Right lobe of liver (tissue), 6 donors: ENCODE results near the gene NMB. TPM values are rescaled to one million over a fixed set of nuclear protein-coding genes. Genes with fewer than 3 reads are reported as not detected.

Experiments used
- ATAC-seq, 4 donors: fragments of 200-7000 bp; cut with Tn5 transposase; one replicate each; pipeline ENCODE4 v1.9.1; 2020; ENCODE audit warnings: mild to moderate bottlenecking in 4 of 4, moderate library complexity in 4 of 4
- DNase-seq, 3 donors: peaks; one replicate each; pipeline ENCODE4 v3.0.0-alpha.2; 2020
- H3K27ac ChIP-seq, 3 donors: fragments of 200-600 bp; one replicate each; pipeline ENCODE4 v1.8.0; 2022
- H3K27me3 ChIP-seq, 2 donors: fragments of 200-600 bp; one replicate each; pipeline ENCODE4 v1.8.0; 2022
- H3K36me3 ChIP-seq, 4 donors: fragments of 200-600 bp; sonication (generic) in 1 of 4; one replicate each; pipeline versions ENCODE4 v1.5.1 to v1.8.0; 2017 to 2022; ENCODE audit warnings: control low read depth in 1 of 4
- H3K4me1 ChIP-seq, 4 donors: fragments of 200-600 bp; sonication (generic) in 1 of 4; one replicate each; pipeline versions ENCODE4 v1.5.1 to v1.8.0; 2017 to 2022; ENCODE audit warnings: control low read depth in 1 of 4
- H3K4me3 ChIP-seq, 3 donors: fragments of 200-600 bp; one replicate each; pipeline ENCODE4 v1.8.0; 2022
- H3K9me3 ChIP-seq, 4 donors: fragments of 200-600 bp; sonication (generic) in 1 of 4; one replicate each; pipeline versions ENCODE4 v1.5.1 to v1.8.0; 2017 to 2022; ENCODE audit warnings: control low read depth in 1 of 4
- POLR2A ChIP-seq: fragments of 450-650 bp; IDR thresholded peaks from one replicate; pipeline ENCODE4 v1.6.1; 2017; ENCODE audit warnings: antibody characterized with exemption, mild to moderate bottlenecking
- WGBS: methylation state at CpG from one replicate; pipeline ENCODE4 v1.1.6; 2018; ENCODE audit warnings: low coverage, low lambda C conversion rate; ENCODE audit not compliant: insufficient coverage; ENCODE audit errors: missing lambda C conversion rate; 5-methylcytosine and 5-hydroxymethylcytosine counted together
- intact Hi-C, 2 donors: fragments of 100-400 bp; cut with DNase I; formaldehyde crosslinking; loops; one replicate each; pipeline versions ENCODE4 v1.11.2 to v1.14.1; 2022
- total RNA-seq, 6 experiments: library from RNA; depleted of rRNA in 2 of 6; stranded (reverse); fragments of >200 nt in 2 of 6; fragmentation: NEBNext Ultra II Directional in 3 of 6; extraction: Animal tissue kit (Norgen Biotek cat#: 25700) in 3 of 6; gene quantifications; one replicate each; pipeline versions ENCODE4 v1.1.0 to v1.2.4, GENCODE V29; 2016 to 2023
- TF ChIP-seq, protein P1 (sequence below), 4 donors: fragments of 200-600 bp in 3 of 4; fragments of 450-650 bp in 1 of 4; IDR thresholded peaks; one replicate each; pipeline versions ENCODE4 v1.5.1 to v1.8.0; 2016 to 2022; ENCODE audit warnings: antibody characterized with exemption in 4 of 4, mild to moderate bottlenecking in 2 of 4
- donor health status: DM: no; HTN: yes; CAD: no.
- donor health status: DM: no; HTN: no; CAD: no.
- donor health status: DM: no; HTN: no; CAD: no.
- donor health status: DM: no; HTN: yes; CAD: no.
- donor health status: DM: no; HTN: yes; CAD: no.

The NMB gene
- total RNA-seq, 6 experiments from 2014 or later: 0.76 to 3.8 (median 1.7) TPM

DNA sequence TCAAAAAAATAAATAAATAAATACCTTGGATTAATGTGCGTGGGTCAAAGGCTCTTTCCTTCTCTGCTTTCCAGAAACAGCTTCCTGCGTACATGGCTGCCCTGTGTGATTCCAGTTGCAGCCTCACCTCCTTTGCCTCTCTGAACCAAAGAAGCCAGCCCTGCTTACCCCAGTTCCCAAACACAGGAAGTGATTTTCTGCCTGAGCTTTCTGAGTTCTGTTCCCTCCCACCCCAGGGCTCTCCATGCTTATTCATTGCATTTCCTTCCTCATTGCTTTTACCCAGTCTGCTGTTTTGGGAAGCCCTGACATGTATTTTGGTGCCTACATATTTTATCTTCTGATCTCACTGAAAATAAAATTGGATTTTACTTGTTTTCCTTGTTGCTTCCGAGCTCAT is 41.8 kb downstream of the NMB start:
- peak in 1 of 3 donors; percentile 39 for DNase-seq
- 28% methylated on average over 2 of the region's 3 CpGs for WGBS
- intact Hi-C loops: no loop called here
- ATAC-seq: peak; percentile 59 to 76 (median 71)
- peaks cover 0 to 7% (median 6%) of the 10 kb centered on the region in 4 donors for H3K36me3 ChIP-seq
- no peak overlapping the region for H3K4me3 ChIP-seq
- H3K4me1 ChIP-seq: no peaks in the 10 kb centered on the region
- H3K27ac ChIP-seq: peak overlapping the region in 1 of 3 donors; percentile 18
- peaks cover 0 to 4% (median 4%) of the 10 kb centered on the region in 4 donors for H3K9me3 ChIP-seq
- H3K27me3 ChIP-seq: no peaks in the 10 kb centered on the region
- no peak for TF ChIP-seq POLR2A
- TF ChIP-seq, protein P1, sequence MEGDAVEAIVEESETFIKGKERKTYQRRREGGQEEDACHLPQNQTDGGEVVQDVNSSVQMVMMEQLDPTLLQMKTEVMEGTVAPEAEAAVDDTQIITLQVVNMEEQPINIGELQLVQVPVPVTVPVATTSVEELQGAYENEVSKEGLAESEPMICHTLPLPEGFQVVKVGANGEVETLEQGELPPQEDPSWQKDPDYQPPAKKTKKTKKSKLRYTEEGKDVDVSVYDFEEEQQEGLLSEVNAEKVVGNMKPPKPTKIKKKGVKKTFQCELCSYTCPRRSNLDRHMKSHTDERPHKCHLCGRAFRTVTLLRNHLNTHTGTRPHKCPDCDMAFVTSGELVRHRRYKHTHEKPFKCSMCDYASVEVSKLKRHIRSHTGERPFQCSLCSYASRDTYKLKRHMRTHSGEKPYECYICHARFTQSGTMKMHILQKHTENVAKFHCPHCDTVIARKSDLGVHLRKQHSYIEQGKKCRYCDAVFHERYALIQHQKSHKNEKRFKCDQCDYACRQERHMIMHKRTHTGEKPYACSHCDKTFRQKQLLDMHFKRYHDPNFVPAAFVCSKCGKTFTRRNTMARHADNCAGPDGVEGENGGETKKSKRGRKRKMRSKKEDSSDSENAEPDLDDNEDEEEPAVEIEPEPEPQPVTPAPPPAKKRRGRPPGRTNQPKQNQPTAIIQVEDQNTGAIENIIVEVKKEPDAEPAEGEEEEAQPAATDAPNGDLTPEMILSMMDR (IDR thresholded peaks at IDR 0.05): no peak

DNA sequence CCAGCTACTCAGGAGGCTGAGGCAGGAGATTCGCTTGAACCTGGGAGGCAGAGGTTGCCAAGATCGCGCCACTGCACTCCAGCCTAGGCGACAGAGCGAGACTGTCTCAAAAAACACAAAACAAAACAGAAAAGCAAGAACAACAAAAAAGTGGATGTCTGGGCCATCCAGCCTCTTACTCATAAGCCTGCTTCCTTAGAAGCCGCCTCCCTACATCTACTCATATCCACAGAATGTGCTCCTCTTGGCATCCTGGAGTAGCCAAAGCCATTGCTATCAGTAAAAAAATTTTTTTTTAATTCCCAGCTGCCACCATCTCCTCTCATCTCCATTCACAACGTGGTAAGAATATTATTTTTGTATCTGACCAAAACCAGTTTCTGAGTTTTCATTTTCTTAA is 46.4 kb downstream of the NMB start:
- intact Hi-C loops: no loop called here
- H3K4me1 ChIP-seq: peaks cover 0 to 29% (median 7%) of the 10 kb centered on the region in 4 donors
- DNase-seq (no peak), ATAC-seq (no peak)
- H3K36me3 ChIP-seq: no peaks in the 10 kb centered on the region
- H3K27me3 ChIP-seq: no peaks in the 10 kb centered on the region
- WGBS: 96% methylated on average over 7 of the region's 7 CpGs
- no peak overlapping the region for H3K27ac ChIP-seq
- TF ChIP-seq, protein P1 (IDR thresholded peaks at IDR 0.05): no peak
- TF ChIP-seq POLR2A: no peak
- H3K9me3 ChIP-seq: no peaks in the 10 kb centered on the region
- H3K4me3 ChIP-seq: no peak overlapping the region

DNA sequence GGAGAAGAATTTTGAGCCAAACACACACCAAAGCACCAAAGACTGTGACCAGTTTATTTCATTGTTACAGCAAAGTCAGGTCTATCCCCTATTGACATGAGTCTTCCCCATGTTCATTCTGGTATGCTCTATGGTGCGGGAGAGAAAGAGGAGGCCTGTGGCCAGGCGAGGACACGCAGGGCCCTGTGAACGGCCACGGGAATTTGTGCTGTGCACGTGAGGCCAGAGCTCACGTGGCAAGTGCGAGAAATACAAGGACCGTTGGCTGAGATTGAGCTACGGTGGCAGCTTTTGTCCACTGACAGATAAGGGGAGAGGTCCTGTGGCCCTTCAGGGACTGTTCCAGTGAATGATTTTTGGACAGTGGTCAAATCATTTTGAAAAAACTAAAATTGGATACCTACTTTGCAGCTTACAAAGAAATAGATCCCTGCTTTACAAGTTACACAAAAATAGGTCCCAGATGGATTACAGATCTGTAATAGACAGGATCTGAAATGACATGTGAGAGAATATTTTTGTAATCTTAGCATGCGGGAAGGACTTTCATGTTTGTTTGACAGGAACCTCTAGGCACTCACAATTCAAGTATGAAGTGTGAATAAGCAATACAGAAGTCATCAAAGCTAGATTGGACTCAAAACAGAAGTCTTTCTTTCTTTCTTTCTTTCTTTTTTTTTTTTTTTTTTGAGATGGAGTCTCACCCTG is 48.0 kb downstream of the NMB start:
- peaks cover 0 to 46% (median 14%) of the 10 kb centered on the region in 4 donors for H3K4me1 ChIP-seq
- DNase-seq (peak in 2 of 3 donors; percentile 59 to 66), ATAC-seq (peak; percentile 18 to 63 (median 47))
- H3K4me3 ChIP-seq: no peak overlapping the region
- H3K36me3 ChIP-seq: no peaks in the 10 kb centered on the region
- intact Hi-C loops: no loop called here
- WGBS: 66% methylated on average over 9 of the region's 11 CpGs
- TF ChIP-seq, protein P1 (IDR thresholded peaks at IDR 0.05): no peak
- no peak for TF ChIP-seq POLR2A
- H3K27me3 ChIP-seq: no peaks in the 10 kb centered on the region
- peak overlapping the region in 2 of 3 donors; percentile 25 to 57 for H3K27ac ChIP-seq
- no peaks in the 10 kb centered on the region for H3K9me3 ChIP-seq

DNA sequence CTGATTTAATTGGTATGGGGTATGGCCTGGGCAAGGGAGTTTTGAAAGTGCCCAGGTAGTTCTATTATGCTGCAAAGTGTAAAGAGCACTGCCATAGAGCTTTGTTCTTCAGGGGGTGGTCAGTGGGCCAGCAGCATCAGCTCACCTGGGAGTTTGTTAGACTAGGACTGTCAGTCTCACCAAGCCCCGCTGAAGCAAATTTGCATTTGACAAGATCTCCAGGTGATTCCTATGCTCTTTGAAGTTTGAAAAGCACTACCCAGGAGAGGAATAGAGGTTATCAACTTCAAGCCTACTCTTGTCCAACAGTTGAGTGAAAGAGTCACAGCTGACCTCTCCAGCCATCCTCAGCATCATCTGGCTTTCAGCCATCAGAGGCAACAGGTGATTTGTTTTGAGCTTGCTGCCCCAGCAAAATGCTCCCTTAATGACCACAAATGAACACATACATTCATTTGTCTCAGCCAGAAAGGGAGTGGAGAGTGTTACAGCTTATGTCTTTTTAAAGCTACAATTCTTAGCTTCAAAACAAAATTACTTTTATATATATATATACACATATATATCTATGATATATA is 49.2 kb downstream of the NMB start:
- WGBS: no CpG with 5 or more reads among the region's 1 CpG
- Histone ChIP-seq H3K27ac (peak overlapping the region in 1 of 3 donors; percentile 13), H3K4me1 (peaks cover 0 to 51% (median 14%) of the 10 kb centered on the region in 4 donors), H3K27me3 (no peaks in the 10 kb centered on the region), H3K4me3 (no peak overlapping the region), H3K36me3 (peaks cover 0 to 3% (median 0%) of the 10 kb centered on the region in 4 donors), H3K9me3 (no peaks in the 10 kb centered on the region)
- intact Hi-C loops: no loop called here
- DNase-seq (no peak), ATAC-seq (no peak)
- TF ChIP-seq, protein P1 (IDR thresholded peaks at IDR 0.05): no peak
- no peak for TF ChIP-seq POLR2A
